ENCODE measurements around the gene TAS2R41. TPM values are rescaled to one million over a fixed set of nuclear protein-coding genes. Genes with fewer than 3 reads are reported as not detected.

TAS2R41 gene
- total RNA-seq, 2 donors from 2014 or later = not detected

DNA sequence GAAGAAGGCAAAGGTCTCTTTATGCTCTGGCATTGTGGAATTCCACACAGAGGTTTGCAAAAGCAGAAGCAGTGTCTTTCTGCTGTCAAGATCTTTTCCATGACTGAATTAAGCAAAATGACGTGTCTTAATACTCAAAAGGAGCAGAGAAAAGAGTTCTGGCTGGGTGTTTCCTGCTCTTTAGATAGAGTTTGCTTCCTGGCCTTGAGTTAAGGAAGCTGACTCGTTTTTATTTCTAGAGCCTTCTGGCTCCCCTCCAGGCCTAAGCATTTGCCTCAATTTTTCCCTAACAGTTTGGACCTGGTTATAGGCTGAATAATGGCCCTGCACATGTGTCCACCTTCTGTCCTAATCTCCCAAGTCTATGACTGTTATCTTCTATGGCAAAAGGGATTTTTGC is 21.6 kb downstream of the TAS2R41 start:
- H3K4me3 ChIP-seq = no peak overlapping the region
- no peak overlapping the region for H3K9ac ChIP-seq (ENCODE audit: low read depth in 2 of 2, low read length in 2 of 2)
- peak; percentile 35 for DNase-seq
- no peaks in the 10 kb centered on the region for H3K27me3 ChIP-seq
- H3K27ac ChIP-seq = peak overlapping the region; percentile 3
- no peaks in the 10 kb centered on the region for H3K36me3 ChIP-seq
- TF ChIP-seq, protein P1, sequence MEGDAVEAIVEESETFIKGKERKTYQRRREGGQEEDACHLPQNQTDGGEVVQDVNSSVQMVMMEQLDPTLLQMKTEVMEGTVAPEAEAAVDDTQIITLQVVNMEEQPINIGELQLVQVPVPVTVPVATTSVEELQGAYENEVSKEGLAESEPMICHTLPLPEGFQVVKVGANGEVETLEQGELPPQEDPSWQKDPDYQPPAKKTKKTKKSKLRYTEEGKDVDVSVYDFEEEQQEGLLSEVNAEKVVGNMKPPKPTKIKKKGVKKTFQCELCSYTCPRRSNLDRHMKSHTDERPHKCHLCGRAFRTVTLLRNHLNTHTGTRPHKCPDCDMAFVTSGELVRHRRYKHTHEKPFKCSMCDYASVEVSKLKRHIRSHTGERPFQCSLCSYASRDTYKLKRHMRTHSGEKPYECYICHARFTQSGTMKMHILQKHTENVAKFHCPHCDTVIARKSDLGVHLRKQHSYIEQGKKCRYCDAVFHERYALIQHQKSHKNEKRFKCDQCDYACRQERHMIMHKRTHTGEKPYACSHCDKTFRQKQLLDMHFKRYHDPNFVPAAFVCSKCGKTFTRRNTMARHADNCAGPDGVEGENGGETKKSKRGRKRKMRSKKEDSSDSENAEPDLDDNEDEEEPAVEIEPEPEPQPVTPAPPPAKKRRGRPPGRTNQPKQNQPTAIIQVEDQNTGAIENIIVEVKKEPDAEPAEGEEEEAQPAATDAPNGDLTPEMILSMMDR (IDR thresholded peaks at IDR 0.05) = no peak
- no peaks in the 10 kb centered on the region for H3K4me1 ChIP-seq
- H3K9me3 ChIP-seq = no peaks in the 10 kb centered on the region
- intact Hi-C loops (cut with DNase I) = no loop called here

DNA sequence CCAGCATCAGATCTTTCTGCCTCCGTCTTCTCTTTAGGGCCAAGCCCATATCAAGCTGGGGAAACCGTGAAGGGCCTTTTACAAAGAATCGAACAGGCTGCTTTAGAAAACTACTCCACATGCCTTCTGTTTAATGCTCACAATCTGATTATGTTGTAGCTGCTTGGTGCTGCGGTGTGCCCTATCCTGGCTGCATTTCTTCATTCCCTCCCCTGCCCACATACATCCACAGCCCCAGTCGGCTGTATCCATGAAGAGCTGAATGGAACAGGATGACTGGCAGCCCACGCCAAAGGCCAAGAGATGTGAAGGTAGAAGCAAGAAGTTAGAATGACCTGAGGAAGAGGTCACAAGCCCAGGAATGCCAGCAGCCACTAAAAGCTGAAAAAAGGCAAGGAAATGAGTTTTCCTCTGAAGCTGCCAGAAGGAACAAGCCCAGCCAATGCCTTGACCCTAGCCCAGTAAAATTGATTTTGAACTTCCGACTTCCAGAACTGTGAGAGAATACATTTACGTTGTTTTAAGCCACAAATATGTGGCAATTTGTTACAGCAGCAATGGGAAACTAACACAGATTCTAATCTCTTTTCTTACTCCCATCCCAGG is 22.2 kb downstream of the TAS2R41 start:
- DNase-seq = no peak
- H3K4me1 ChIP-seq = no peaks in the 10 kb centered on the region
- H3K9me3 ChIP-seq = no peaks in the 10 kb centered on the region
- no peak overlapping the region for H3K9ac ChIP-seq (ENCODE audit: low read depth in 2 of 2, low read length in 2 of 2)
- intact Hi-C loops (cut with DNase I) = no loop called here
- H3K27me3 ChIP-seq = no peaks in the 10 kb centered on the region
- H3K27ac ChIP-seq = no peak overlapping the region
- no peaks in the 10 kb centered on the region for H3K36me3 ChIP-seq
- H3K4me3 ChIP-seq = no peak overlapping the region
- TF ChIP-seq, protein P1 (IDR thresholded peaks at IDR 0.05) = no peak

DNA sequence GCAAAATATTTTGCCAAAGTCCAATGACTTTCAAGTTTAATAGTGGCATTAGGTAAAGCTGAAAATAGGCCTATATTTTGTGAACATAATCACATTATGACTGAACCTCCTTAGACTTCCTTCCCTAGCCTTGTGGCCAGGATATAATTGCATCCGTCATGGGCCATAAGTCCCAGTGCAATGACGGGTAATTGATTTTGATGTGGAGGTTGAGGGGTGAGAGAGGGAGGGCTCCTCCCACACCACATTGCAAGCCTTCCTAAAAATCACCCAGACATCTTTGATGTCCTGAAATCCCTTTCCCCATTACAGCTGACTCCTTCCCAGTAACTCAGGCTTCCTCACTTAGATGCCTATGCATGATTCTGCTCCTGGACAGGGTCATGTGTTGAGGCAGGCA is 25.6 kb downstream of the TAS2R41 start:
- Histone ChIP-seq H3K27me3 (no peaks in the 10 kb centered on the region), H3K4me3 (no peak overlapping the region), H3K9me3 (no peaks in the 10 kb centered on the region), H3K9ac (ENCODE audit: low read depth in 2 of 2, low read length in 2 of 2) (no peak overlapping the region), H3K4me1 (no peaks in the 10 kb centered on the region), H3K36me3 (no peaks in the 10 kb centered on the region), H3K27ac (no peak overlapping the region)
- TF ChIP-seq, protein P1 (IDR thresholded peaks at IDR 0.05) = no peak
- intact Hi-C loops (cut with DNase I) = no loop called here
- no peak for DNase-seq

DNA sequence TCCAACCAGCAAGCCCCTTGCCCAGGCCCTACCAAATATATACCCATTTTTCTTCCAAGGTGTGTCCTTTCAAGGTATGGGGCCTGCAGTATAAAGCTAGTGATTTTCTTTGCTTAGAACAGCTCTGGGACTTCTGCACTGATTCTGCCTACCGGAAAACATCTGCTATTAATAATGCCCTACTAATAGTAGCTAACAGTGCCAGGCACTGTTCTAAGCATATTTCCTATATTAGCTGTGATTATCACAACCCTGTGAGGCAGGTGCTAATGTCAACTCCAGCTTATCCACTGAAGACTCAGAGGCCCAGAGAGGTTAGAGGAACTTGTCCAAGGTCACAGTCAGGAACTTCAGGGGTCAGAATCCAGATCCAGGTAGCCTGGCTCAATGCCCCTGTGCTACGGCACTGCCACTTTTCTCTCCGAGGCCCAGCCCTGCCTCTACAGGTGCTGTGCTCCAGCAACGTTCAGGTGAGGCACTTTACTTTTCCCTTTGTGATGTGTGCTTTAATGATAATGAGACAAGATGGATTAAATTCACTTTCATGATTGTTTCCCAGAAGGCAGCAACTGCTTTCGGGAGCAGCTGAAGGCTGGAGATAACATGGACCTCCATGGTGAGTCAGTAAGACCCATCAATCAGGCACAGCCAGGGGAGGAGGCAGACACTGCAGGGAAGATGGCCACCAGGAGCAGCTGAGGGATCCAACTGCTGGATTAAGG is 26.7 kb downstream of the TAS2R41 start:
- DNase-seq = no peak
- H3K4me1 ChIP-seq = no peaks in the 10 kb centered on the region
- no peak overlapping the region for H3K27ac ChIP-seq
- intact Hi-C loops (cut with DNase I) = no loop called here
- H3K27me3 ChIP-seq = no peaks in the 10 kb centered on the region
- TF ChIP-seq, protein P1 (IDR thresholded peaks at IDR 0.05) = no peak
- H3K9me3 ChIP-seq = no peaks in the 10 kb centered on the region
- H3K4me3 ChIP-seq = no peak overlapping the region
- no peak overlapping the region for H3K9ac ChIP-seq (ENCODE audit: low read depth in 2 of 2, low read length in 2 of 2)
- no peaks in the 10 kb centered on the region for H3K36me3 ChIP-seq

DNA sequence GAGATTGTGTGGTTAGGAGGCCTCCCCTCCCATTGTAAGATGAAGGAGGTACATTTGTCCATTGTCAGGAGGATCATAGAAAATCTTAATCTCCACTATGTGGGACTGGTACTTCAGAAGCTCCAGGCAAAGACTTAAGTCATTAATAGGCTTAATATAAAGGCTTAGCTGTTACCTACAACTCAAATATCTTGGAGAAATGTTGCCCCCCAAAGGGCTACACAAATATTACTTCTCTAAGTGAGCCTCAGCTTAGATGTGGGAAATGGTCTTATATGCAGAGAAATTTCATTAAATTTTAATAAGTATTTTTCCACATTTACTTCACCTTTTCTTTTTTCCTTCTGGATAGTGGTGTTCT is 27.2 kb downstream of the TAS2R41 start:
- no peaks in the 10 kb centered on the region for H3K9me3 ChIP-seq
- no peaks in the 10 kb centered on the region for H3K36me3 ChIP-seq
- H3K27me3 ChIP-seq = no peaks in the 10 kb centered on the region
- no peak overlapping the region for H3K4me3 ChIP-seq
- intact Hi-C loops (cut with DNase I) = no loop called here
- H3K9ac ChIP-seq (ENCODE audit: low read depth in 2 of 2, low read length in 2 of 2) = no peak overlapping the region
- DNase-seq = no peak
- no peaks in the 10 kb centered on the region for H3K4me1 ChIP-seq
- TF ChIP-seq, protein P1 (IDR thresholded peaks at IDR 0.05) = no peak
- no peak overlapping the region for H3K27ac ChIP-seq

Data from colonic mucosa (tissue), 4 donors.